Measurements from ENCODE around the gene TAF3.
A peak's percentile ranks its signal among the peaks of the same experiment; 100 is the strongest.

TAF3 gene

GRCh38 chr10:7813481-7813880 lies 4.8 kb upstream of the TAF3 start:
- no peak for DNase-seq

- no peak for DNase-seq
Measured at GRCh38 chr10:7817576-7817975, 729 bp upstream of the TAF3 start.

- DNase-seq, result no peak
Measured at GRCh38 chr10:7817984-7818294, 366 bp upstream of the TAF3 start.

GRCh38 chr10:7819121-7819460 lies 786 bp downstream of the TAF3 start:
- peak in 1 of 2 donors; percentile 20 for DNase-seq

- DNase-seq, result no peak
Measured at GRCh38 chr10:7824251-7824650, 5.9 kb downstream of the TAF3 start.

GRCh38 chr10:7826971-7827370 lies 8.7 kb downstream of the TAF3 start:
- no peak for DNase-seq

- DNase-seq, result no peak
Measured at GRCh38 chr10:7829289-7829834, 11.1 kb downstream of the TAF3 start.

GRCh38 chr10:7832060-7832459 lies 13.8 kb downstream of the TAF3 start:
- DNase-seq, result no peak

GRCh38 chr10:7833210-7833609 lies 14.9 kb downstream of the TAF3 start:
- DNase-seq, result no peak

GRCh38 chr10:7834262-7834661 lies 16.0 kb downstream of the TAF3 start:
- no peak for DNase-seq

GRCh38 chr10:7836571-7836970 lies 18.3 kb downstream of the TAF3 start:
- no peak for DNase-seq

GRCh38 chr10:7846591-7846990 lies 28.3 kb downstream of the TAF3 start:
- DNase-seq, result no peak

- no peak for DNase-seq
Measured at GRCh38 chr10:7853226-7853842, 35.0 kb downstream of the TAF3 start.

GRCh38 chr10:7853890-7854289 lies 35.6 kb downstream of the TAF3 start:
- no peak for DNase-seq

- no peak for DNase-seq
Measured at GRCh38 chr10:7855205-7855604, 36.9 kb downstream of the TAF3 start.

- no peak for DNase-seq
Measured at GRCh38 chr10:7856678-7857077, 38.4 kb downstream of the TAF3 start.

GRCh38 chr10:7857262-7857661 lies 39.0 kb downstream of the TAF3 start:
- DNase-seq, result no peak

GRCh38 chr10:7861509-7862120 lies 43.3 kb downstream of the TAF3 start:
- no peak for DNase-seq

GRCh38 chr10:7862121-7862514 lies 43.8 kb downstream of the TAF3 start:
- DNase-seq, result no peak

GRCh38 chr10:7866176-7866575 lies 47.9 kb downstream of the TAF3 start:
- no peak for DNase-seq

GRCh38 chr10:7872041-7872442 lies 53.7 kb downstream of the TAF3 start:
- DNase-seq, result peak in 1 of 2 donors; percentile 25

GRCh38 chr10:7874864-7875263 lies 56.6 kb downstream of the TAF3 start:
- DNase-seq, result no peak

- no peak for DNase-seq
Measured at GRCh38 chr10:7876541-7877127, 58.3 kb downstream of the TAF3 start.

GRCh38 chr10:7881119-7881518 lies 62.8 kb downstream of the TAF3 start:
- DNase-seq, result no peak

GRCh38 chr10:7886056-7886455 lies 67.8 kb downstream of the TAF3 start:
- no peak for DNase-seq
